GM12878 (cell line): ENCODE results near the gene OR2Y1.
"Not testable (repeated sequence)": the region's sequence is repeated elsewhere in the genome, so short reads cannot be mapped to it uniquely, and the experiment has no call there.

Source experiments
- CREM ChIP-seq: IDR thresholded peaks from 2 replicates; pipeline ENCODE4 v1.6.1; 2014; ENCODE audit warnings: antibody characterized with exemption, low read depth
- EP300 ChIP-seq, 2 experiments: fragments of 150-350 bp in 1 of 2; IDR thresholded peaks; 2 replicates each; pipeline ENCODE4 v1.6.1; 2011 to 2012; ENCODE audit warnings: low read depth in 2 of 2, low read length in 2 of 2, borderline replicate concordance in 1 of 2, improper control_type of control experiment in 1 of 2, inconsistent platforms in 1 of 2; ENCODE audit not compliant: control insufficient read depth in 1 of 2
- FOXK2 ChIP-seq: fragments of 450-650 bp; IDR thresholded peaks from 2 replicates; pipeline ENCODE4 v1.6.1; 2017; ENCODE audit warnings: mild to moderate bottlenecking, moderate library complexity
- HCFC1 ChIP-seq: fragments of 150-350 bp; IDR thresholded peaks from 2 replicates; pipeline ENCODE4 v1.6.1; 2014; ENCODE audit warnings: low read length
- NFXL1 ChIP-seq: fragments of 450-650 bp; IDR thresholded peaks from 2 replicates; pipeline ENCODE4 v1.6.1; 2017; ENCODE audit warnings: antibody characterized with exemption, mild to moderate bottlenecking, borderline replicate concordance
- SMC3 ChIP-seq: IDR thresholded peaks from 2 replicates; pipeline ENCODE4 v1.6.1; 2011; ENCODE audit warnings: low read length, improper control_type of control experiment, borderline replicate concordance
- TF ChIP-seq, protein P1 (sequence below), 3 experiments: IDR thresholded peaks in 2 of 3; conservative IDR thresholded peaks in 1 of 3; 2 replicates each; pipeline ENCODE4 v1.5.1; 2011; ENCODE audit warnings: low read depth in 3 of 3, low read length in 3 of 3, mild to moderate bottlenecking in 3 of 3, control low read depth in 2 of 3, moderate library complexity in 2 of 3, inconsistent platforms in 1 of 3, mixed read lengths in 1 of 3; ENCODE audit not compliant: control insufficient read depth in 2 of 3, insufficient read depth in 1 of 3; ENCODE audit errors: extremely low read depth in 1 of 3
- TF ChIP-seq, protein P2 (sequence below): IDR thresholded peaks from 2 replicates; pipeline ENCODE4 v1.6.1; 2012; ENCODE audit warnings: low read depth, low read length, improper control_type of control experiment
- TF ChIP-seq, protein P3 (sequence below): fragments of 450-650 bp; formaldehyde crosslinking; IDR thresholded peaks from 2 replicates; pipeline ENCODE4 v1.4.0; 2020; ENCODE audit warnings: mild to moderate bottlenecking, moderate library complexity

DNA sequence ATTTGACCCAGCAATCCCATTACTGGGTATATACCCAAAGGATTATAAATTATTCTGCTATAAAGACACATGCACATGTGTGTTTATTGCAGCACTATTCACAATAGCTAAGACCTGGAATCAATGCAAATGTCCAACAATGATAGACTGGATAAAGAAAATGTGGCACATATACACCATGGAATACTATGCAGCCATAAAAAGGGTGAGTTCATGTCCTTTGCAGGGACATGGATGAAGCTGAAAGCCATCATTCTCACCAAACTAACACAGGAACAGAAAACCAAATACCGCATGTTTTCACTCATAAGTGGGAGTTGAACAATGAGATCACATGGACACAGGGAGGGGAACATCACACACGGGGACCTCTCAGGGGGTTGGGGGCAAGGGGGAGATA lies 36.5 kb downstream of the OR2Y1 start:
- TF ChIP-seq, protein P1, sequence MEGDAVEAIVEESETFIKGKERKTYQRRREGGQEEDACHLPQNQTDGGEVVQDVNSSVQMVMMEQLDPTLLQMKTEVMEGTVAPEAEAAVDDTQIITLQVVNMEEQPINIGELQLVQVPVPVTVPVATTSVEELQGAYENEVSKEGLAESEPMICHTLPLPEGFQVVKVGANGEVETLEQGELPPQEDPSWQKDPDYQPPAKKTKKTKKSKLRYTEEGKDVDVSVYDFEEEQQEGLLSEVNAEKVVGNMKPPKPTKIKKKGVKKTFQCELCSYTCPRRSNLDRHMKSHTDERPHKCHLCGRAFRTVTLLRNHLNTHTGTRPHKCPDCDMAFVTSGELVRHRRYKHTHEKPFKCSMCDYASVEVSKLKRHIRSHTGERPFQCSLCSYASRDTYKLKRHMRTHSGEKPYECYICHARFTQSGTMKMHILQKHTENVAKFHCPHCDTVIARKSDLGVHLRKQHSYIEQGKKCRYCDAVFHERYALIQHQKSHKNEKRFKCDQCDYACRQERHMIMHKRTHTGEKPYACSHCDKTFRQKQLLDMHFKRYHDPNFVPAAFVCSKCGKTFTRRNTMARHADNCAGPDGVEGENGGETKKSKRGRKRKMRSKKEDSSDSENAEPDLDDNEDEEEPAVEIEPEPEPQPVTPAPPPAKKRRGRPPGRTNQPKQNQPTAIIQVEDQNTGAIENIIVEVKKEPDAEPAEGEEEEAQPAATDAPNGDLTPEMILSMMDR (IDR thresholded peaks at IDR 0.05 in 2 of 3, conservative IDR thresholded peaks at IDR 0.05 in 1 of 3; ENCODE audit: control insufficient read depth in 2 of 3, extremely low read depth in 1 of 3, insufficient read depth in 1 of 3, low read depth in 3 of 3, low read length in 3 of 3) = not testable (repeated sequence)
- TF ChIP-seq, protein P2, sequence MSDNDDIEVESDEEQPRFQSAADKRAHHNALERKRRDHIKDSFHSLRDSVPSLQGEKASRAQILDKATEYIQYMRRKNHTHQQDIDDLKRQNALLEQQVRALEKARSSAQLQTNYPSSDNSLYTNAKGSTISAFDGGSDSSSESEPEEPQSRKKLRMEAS = not testable (repeated sequence)
- not testable (repeated sequence) for TF ChIP-seq SMC3; EP300 (IDR thresholded peaks at IDR 0.05; ENCODE audit: borderline replicate concordance in 1 of 2, control insufficient read depth in 1 of 2, low read depth in 2 of 2, low read length in 2 of 2); FOXK2; HCFC1; NFXL1; CREM
- TF ChIP-seq, protein P3, sequence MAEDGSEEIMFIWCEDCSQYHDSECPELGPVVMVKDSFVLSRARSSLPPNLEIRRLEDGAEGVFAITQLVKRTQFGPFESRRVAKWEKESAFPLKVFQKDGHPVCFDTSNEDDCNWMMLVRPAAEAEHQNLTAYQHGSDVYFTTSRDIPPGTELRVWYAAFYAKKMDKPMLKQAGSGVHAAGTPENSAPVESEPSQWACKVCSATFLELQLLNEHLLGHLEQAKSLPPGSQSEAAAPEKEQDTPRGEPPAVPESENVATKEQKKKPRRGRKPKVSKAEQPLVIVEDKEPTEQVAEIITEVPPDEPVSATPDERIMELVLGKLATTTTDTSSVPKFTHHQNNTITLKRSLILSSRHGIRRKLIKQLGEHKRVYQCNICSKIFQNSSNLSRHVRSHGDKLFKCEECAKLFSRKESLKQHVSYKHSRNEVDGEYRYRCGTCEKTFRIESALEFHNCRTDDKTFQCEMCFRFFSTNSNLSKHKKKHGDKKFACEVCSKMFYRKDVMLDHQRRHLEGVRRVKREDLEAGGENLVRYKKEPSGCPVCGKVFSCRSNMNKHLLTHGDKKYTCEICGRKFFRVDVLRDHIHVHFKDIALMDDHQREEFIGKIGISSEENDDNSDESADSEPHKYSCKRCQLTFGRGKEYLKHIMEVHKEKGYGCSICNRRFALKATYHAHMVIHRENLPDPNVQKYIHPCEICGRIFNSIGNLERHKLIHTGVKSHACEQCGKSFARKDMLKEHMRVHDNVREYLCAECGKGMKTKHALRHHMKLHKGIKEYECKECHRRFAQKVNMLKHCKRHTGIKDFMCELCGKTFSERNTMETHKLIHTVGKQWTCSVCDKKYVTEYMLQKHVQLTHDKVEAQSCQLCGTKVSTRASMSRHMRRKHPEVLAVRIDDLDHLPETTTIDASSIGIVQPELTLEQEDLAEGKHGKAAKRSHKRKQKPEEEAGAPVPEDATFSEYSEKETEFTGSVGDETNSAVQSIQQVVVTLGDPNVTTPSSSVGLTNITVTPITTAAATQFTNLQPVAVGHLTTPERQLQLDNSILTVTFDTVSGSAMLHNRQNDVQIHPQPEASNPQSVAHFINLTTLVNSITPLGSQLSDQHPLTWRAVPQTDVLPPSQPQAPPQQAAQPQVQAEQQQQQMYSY (CRISPR knock-in tag) = not testable (repeated sequence)
